HG03139 (cell line): ENCODE results near the gene TTC3.
"Not testable (repeated sequence)": the region's sequence is repeated elsewhere in the genome, so short reads cannot be mapped to it uniquely, and the experiment has no call there.

Experiments
- ATAC-seq: cut with Tn5 transposase; IDR thresholded peaks from one replicate; pipeline ENCODE4 v1.9.1; 2021; ENCODE audit not compliant: unreplicated experiment

Gene TTC3

DNA sequence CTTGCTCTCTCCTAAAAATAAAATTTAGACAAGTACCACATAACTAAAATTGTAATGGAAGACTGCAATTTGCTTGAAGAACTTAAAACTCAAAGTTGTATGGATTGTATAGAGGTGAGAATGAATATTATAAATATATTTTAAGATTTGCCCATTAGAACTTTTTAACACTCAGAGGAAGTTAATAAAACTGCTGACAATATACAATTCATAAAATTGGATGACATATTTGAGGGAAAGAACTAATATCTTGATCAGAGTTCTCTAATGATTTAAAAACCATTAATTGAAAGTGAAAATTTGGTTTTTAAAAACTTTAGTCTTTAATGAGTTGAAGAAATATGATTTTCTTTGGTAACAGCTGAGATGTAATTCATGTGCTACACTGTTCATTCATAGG, 20.9 kb downstream of the TTC3 start:
- ATAC-seq: no peak

GRCh38 chr21:37095821-37096220, 22.8 kb downstream of the TTC3 start:
- ATAC-seq: no peak

DNA sequence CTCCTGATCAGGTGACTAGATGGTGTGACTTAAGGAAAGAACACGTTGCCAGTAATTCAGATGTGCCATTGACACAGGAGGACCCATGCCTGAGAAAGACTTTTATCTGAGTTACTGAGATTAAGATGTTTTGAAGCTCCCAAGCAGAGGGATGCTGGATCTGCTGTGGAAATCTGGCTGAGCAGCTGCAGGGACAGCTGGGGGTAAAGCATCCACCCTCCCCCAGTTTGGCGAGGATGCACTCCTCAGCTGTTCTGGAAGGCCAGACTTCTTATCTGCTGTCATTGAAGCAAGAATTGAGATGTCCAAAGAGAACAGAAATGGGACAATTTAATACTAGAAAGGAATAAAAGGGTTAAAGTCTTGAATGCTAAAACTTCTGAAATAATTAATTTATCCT, 25.7 kb downstream of the TTC3 start:
- ATAC-seq: no peak

- ATAC-seq: no peak
These were observed 27.3 kb downstream of the TTC3 start for GRCh38 chr21:37100316-37100715.

- ATAC-seq: no peak
These were observed 28.3 kb downstream of the TTC3 start for GRCh38 chr21:37101384-37101783.

DNA sequence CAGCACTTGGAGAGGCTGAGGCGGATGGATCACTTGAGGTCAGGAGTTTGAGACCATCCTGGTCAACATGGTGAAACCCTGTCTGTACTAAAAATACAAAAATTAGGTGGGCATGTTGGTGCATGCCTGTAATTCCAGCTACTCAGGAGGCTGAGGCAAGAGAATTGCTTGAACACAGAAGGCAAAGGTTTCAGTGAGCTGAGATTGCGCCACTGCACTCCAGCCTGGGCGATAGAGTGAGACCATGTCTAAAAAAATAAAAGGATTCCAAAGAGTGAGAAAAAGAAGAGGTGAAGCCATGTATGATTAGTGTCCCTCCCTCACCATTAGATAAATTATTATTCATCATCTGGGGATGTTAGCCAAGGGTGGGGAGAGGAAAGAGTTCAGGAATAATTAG, 29.7 kb downstream of the TTC3 start:
- not testable (repeated sequence) for ATAC-seq

DNA sequence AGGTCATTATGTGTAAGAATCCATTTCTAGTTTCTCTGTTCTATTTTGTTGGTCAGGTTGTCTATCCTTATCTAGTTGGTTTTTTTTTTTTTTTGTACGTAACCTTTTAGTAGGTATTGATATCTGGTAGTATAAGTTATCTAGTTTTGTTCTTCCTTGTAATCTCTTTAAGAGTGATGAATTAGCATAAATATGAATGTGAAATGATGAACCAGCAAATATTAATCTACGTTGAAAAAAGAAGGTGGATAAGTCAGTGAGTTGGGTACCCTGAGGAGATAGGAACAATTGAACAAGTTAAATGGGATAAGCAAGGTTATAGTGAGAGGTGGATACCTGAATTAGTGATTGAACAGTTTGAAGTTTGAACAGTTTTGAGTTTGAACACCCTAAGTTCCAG, 33.9 kb downstream of the TTC3 start:
- ATAC-seq: no peak

- not testable (repeated sequence) for ATAC-seq
These were observed 38.0 kb downstream of the TTC3 start for GRCh38 chr21:37111029-37111428.

GRCh38 chr21:37114301-37114700, 41.2 kb downstream of the TTC3 start:
- ATAC-seq: not testable (repeated sequence)

- not testable (repeated sequence) for ATAC-seq
These were observed 43.4 kb downstream of the TTC3 start for GRCh38 chr21:37116459-37116858.

DNA sequence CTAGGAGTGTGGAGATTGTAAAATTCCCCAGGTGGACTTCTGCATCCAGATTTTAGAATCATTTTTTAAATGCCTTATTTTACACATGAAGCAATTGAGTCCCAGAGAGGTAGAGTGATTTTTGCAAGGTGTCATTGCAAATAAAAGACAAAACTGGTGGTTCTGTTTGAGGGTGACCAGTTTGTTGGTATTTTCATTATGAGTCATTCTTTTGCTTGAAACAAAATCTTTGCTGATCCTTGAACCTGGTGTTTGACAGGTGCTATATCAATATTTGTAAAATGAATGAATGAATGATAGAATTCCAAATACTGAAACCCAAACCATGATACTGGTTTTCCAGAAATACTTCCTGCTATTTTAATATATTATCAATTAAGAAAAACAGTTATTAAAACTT, 44.1 kb downstream of the TTC3 start:
- ATAC-seq: no peak

DNA sequence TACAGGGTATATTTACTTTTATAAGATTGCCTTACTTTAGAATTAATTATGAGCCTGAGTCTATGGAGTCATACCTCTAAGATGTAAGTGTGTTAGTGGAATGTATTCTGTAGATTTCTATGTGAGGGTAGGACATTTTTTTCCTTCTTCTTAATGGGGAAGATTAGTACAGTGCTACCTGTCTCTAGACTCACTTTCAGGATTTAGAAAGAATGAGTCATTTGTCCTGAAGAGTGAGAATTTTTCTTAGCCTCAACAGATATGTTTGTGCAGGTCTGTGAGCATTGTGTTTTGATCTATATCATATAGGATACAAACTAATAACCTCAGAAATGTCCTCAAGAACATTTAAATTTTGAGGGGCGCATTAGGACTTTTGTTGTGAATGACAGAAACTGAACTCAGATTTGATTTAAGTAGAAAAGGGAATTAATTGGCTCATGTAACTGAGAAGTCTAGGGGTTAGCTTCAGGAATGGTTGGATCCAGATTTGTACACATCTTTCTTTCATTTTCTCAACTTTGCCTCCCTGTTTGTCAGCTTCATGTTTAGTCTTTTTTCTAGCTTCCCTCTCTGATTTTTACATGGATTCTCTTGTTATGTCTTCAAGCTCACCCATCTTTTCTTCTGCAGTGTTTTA, 45.3 kb downstream of the TTC3 start:
- no peak for ATAC-seq

GRCh38 chr21:37119421-37120218, 46.6 kb downstream of the TTC3 start:
- ATAC-seq: no peak

DNA sequence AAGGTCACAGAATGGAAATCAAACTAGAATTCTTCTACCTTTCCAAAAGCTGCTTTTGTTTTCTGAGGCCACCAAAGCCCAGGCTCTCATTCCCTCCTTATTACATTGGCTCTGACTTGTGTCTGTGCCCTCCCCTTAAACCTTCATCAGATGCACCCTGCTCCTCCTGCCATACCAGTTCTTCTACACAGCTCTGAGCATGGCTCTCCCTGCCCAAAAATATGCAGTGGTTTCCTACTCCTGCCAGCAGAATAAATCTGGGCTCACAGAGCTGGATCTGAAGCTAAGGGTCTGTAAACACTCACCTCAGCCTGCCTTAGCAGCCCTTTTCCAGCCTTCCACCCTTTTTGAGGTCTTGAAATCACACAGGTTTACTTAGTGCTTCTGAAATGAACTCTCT, 55.0 kb downstream of the TTC3 start:
- no peak for ATAC-seq

GRCh38 chr21:37130971-37131370, 57.9 kb downstream of the TTC3 start:
- no peak for ATAC-seq

DNA sequence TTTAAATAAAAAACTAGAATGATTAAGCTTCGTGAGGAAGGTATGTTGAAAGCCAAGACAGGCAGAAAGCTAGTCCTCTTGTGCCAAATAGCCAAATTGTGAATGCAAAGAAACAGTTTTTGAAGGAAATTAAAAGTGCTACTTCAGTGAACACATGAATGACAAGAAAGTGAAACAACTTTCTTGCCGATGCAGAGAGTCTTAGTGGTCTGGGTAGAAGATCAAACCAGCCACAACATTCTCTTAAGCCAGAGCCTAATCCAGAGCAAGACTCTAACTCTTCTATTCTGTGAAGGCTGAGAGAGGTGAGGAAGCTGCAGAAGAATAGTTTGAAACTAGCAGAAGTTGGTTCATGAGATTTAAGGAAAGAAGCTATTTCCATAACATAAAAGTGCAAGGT, 63.2 kb downstream of the TTC3 start:
- ATAC-seq: no peak

GRCh38 chr21:37136744-37137143, 63.7 kb downstream of the TTC3 start:
- no peak for ATAC-seq

DNA sequence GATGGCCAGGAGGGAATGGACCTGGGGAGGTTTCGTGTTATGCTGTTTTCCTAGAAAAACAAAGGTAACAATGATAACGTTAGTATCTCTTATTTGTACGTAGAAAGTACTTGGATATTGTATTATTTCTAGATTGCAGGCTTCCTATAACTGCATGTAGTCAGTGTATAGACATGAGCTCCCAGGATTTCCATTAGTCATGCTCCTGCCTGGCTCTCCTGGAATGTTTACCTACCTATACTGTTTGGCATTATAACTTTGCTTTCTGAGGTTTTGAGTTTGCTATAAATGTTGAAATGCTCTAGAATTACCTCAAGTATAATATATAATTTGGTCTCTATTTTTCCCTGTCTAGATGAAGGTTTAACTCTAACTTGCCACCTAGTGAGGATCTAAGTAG, 66.1 kb downstream of the TTC3 start:
- no peak for ATAC-seq

DNA sequence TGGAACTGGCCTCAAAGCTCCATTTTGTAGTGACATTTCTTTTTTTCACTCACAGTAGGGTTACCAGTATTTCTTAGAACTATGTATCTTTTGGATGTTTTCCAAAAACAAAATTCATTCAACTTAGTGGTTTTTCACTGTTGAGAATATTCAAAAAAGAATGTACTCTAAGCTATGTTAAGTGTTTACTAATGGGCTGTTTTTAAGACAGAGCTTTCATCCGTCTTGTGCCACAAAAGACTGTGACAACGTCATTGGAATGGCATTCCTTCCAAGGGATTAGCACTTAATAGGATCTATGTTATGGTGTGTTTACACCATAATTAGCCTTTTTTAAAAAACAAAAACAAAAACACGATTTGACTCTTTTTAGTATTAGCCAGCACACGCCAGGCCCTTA, 66.8 kb downstream of the TTC3 start:
- no peak for ATAC-seq

DNA sequence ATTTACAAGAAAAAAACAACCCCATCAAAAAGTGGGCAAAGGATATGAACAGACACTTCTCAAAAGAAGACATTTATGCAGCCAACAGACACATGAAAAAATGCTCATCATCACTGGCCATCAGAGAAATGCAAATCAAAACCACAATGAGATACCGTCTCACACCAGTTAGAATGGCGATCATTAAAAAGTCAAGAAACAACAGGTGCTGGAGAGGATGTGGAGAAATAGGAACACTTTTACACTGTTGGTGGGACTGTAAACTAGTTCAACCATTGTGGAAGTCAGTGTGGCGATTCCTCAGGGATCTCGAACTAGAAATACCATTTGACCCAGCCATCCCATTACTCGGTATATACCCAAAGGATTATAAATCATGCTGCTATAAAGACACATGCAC, 70.3 kb downstream of the TTC3 start:
- ATAC-seq: not testable (repeated sequence)

- no peak for ATAC-seq
These were observed 72.6 kb downstream of the TTC3 start for GRCh38 chr21:37145635-37146111.
